GM23338 (cell line): ENCODE measurements around the gene SYPL2. TPM values are rescaled to one million over a fixed set of nuclear protein-coding genes. Genes with fewer than 3 reads are reported as not detected.

Experiments
- ATAC-seq: fragments of 200-7000 bp; cut with Tn5 transposase; 3 replicates; pipeline ENCODE4 v1.9.1; 2020
- DNase-seq: peaks from one replicate; pipeline ENCODE4 v3.0.0-alpha.2; 2015; ENCODE audit warnings: low spot score
- H2AFZ ChIP-seq: fragments of 200-600 bp; sonication (generic); 2 replicates; pipeline ENCODE4 v1.8.0; 2016; ENCODE audit warnings: antibody characterized with exemption, mild to moderate bottlenecking, moderate library complexity
- H3F3A ChIP-seq: fragments of 200-600 bp; sonication (generic); replicated peaks from 2 replicates; pipeline ENCODE4 v1.8.0; 2017; ENCODE audit warnings: antibody characterized with exemption, mixed run types, low read depth
- H3K27ac ChIP-seq: fragments of 200-600 bp; sonication (generic); 2 replicates; pipeline ENCODE4 v1.6.1; 2016; ENCODE audit warnings: low read depth
- H3K27me3 ChIP-seq: fragments of 200-600 bp; sonication (generic); 2 replicates; pipeline ENCODE4 v1.8.0; 2016; ENCODE audit warnings: mild to moderate bottlenecking, mixed run types, moderate library complexity; ENCODE audit not compliant: insufficient read depth
- H3K36me3 ChIP-seq: fragments of 200-600 bp; sonication (generic); 2 replicates; pipeline ENCODE4 v1.8.0; 2016; ENCODE audit warnings: mild to moderate bottlenecking; ENCODE audit not compliant: insufficient read depth
- H3K4me1 ChIP-seq: fragments of 200-600 bp; sonication (generic); 2 replicates; pipeline ENCODE4 v1.8.0; 2016; ENCODE audit warnings: mild to moderate bottlenecking, moderate library complexity; ENCODE audit not compliant: insufficient read depth
- H3K4me2 ChIP-seq: fragments of 200-600 bp; sonication (generic); 2 replicates; pipeline ENCODE4 v1.7.1; 2017; ENCODE audit warnings: mixed run types
- H3K4me3 ChIP-seq: fragments of 200-600 bp; sonication (generic); 2 replicates; pipeline ENCODE4 v1.6.1; 2016; ENCODE audit warnings: mixed run types
- H3K79me2 ChIP-seq: fragments of 200-600 bp; sonication (generic); replicated peaks from 2 replicates; pipeline ENCODE4 v1.8.0; 2017; ENCODE audit warnings: mild to moderate bottlenecking; ENCODE audit not compliant: insufficient read depth
- H3K9me2 ChIP-seq: fragments of 200-600 bp; sonication (generic); 2 replicates; pipeline ENCODE4 v1.8.0; 2017; ENCODE audit not compliant: insufficient read depth
- H4K20me1 ChIP-seq: fragments of 200-600 bp; sonication (generic); replicated peaks from 2 replicates; pipeline ENCODE4 v1.8.0; 2017; ENCODE audit warnings: mild to moderate bottlenecking; ENCODE audit not compliant: insufficient read depth
- H3K27ac Mint-ChIP-seq: 2 replicates; pipeline ENCODE4 v1.8.0; 2020; ENCODE audit warnings: inconsistent platforms, mild to moderate bottlenecking, moderate library complexity, mixed read lengths
- H3K27me3 Mint-ChIP-seq: 3 replicates; pipeline ENCODE4 v1.8.0; 2022; ENCODE audit warnings: low read depth, mild to moderate bottlenecking, moderate library complexity, mixed read lengths, inconsistent platforms; ENCODE audit not compliant: insufficient read depth, poor library complexity
- H3K36me3 Mint-ChIP-seq: 3 replicates; pipeline ENCODE4 v1.8.0; 2021; ENCODE audit warnings: low read depth, mild to moderate bottlenecking, inconsistent platforms, moderate library complexity, mixed read lengths
- H3K4me1 Mint-ChIP-seq: 3 replicates; pipeline ENCODE4 v1.8.0; 2020; ENCODE audit warnings: mild to moderate bottlenecking, inconsistent platforms, mixed read lengths
- H3K4me3 Mint-ChIP-seq: 3 replicates; pipeline ENCODE4 v1.8.0; 2021; ENCODE audit warnings: moderate library complexity, mild to moderate bottlenecking, inconsistent platforms, mixed read lengths
- H3K9me3 Mint-ChIP-seq: 3 replicates; pipeline ENCODE4 v1.8.0; 2020; ENCODE audit warnings: moderate library complexity, mild to moderate bottlenecking, inconsistent platforms, mixed read lengths
- CREB1 ChIP-seq: fragments of 250-450 bp; sonication (Bioruptor Pico); IDR thresholded peaks from 2 replicates; pipeline ENCODE4 v1.5.0; 2020; ENCODE audit warnings: low read depth, mild to moderate bottlenecking, moderate library complexity
- CTCF ChIP-seq, 2 experiments: fragments of 200-600 bp in 1 of 2; sonication (generic) in 1 of 2; conservative IDR thresholded peaks; 2 replicates each; pipeline versions ENCODE4 v1.5.1 to v1.6.1; 2016 to 2017; ENCODE audit warnings: antibody characterized with exemption in 2 of 2, low read depth in 2 of 2, mild to moderate bottlenecking in 2 of 2, moderate library complexity in 1 of 2
- EZH2 ChIP-seq: fragments of 200-600 bp; sonication (generic); IDR thresholded peaks from one replicate; pipeline ENCODE4 v1.8.0; 2017; ENCODE audit warnings: antibody characterized with exemption, mild to moderate bottlenecking, low read depth; ENCODE audit not compliant: unreplicated experiment
- EZH2phosphoT487 ChIP-seq: fragments of 200-600 bp; sonication (generic); IDR thresholded peaks from one replicate; pipeline ENCODE4 v1.8.1; 2018; ENCODE audit warnings: antibody characterized with exemption; ENCODE audit not compliant: unreplicated experiment
- JUNB ChIP-seq: IDR thresholded peaks from one replicate; pipeline ENCODE4 v1.6.1; 2016; ENCODE audit warnings: antibody characterized with exemption; ENCODE audit not compliant: unreplicated experiment
- NANOG ChIP-seq: IDR thresholded peaks from 2 replicates; pipeline ENCODE4 v1.6.1; 2016; ENCODE audit warnings: antibody characterized with exemption, borderline replicate concordance
- POLR2AphosphoS5 ChIP-seq: IDR thresholded peaks from 2 replicates; pipeline ENCODE4 v1.6.1; 2016; ENCODE audit warnings: antibody characterized with exemption, low read depth
- REST ChIP-seq: IDR thresholded peaks from one replicate; pipeline ENCODE4 v1.6.1; 2018; ENCODE audit warnings: antibody characterized with exemption; ENCODE audit not compliant: unreplicated experiment
- STAT1 ChIP-seq: IDR thresholded peaks from one replicate; pipeline ENCODE4 v1.6.1; 2016; ENCODE audit warnings: antibody characterized with exemption; ENCODE audit not compliant: unreplicated experiment
- ZNF114 ChIP-seq: fragments of 250-450 bp; sonication (Bioruptor Pico); IDR thresholded peaks from 2 replicates; pipeline ENCODE4 v1.5.0; 2020; ENCODE audit warnings: mild to moderate bottlenecking, moderate library complexity
- ZNF331 ChIP-seq: fragments of 250-450 bp; sonication (Bioruptor Pico); IDR thresholded peaks from 2 replicates; pipeline ENCODE4 v1.5.0; 2020; ENCODE audit warnings: low read depth, mild to moderate bottlenecking, moderate library complexity
- ZNF462 ChIP-seq: fragments of 250-450 bp; sonication (Bioruptor Pico); IDR thresholded peaks from 2 replicates; pipeline ENCODE4 v1.5.0; 2020; ENCODE audit warnings: mild to moderate bottlenecking, moderate library complexity
- polyA plus RNA-seq: library from polyadenylated mRNA; unstranded; fragments of >200 nt; fragmentation: Nextera tagmentation; extraction: Ambion mirVana; gene quantifications from 2 replicates; pipeline ENCODE4 v1.2.1, GENCODE V29; 2016
- total RNA-seq: library from RNA; depleted of rRNA; stranded (reverse); fragments of >200 nt; shearing (Covaris generic); gene quantifications from 2 replicates; pipeline ENCODE4 v1.2.3, GENCODE V29; 2014
- TF ChIP-seq, protein P1 (sequence below): IDR thresholded peaks from 2 replicates; pipeline ENCODE4 v1.6.1; 2016; ENCODE audit warnings: antibody characterized with exemption

The SYPL2 gene
- total and polyA plus RNA-seq, 2 experiments from 2014 or later: 0.40 to 0.49 TPM

- H3K4me3 Mint-ChIP-seq: peak overlapping the region; percentile 83
- peak overlapping the region; percentile 91 for H3K4me3 ChIP-seq
- ATAC-seq (no peak), DNase-seq (no peak)
- no peaks in the 10 kb centered on the region for H3K36me3 ChIP-seq
- H3K9me3 Mint-ChIP-seq: no peaks in the 10 kb centered on the region
- H3K36me3 Mint-ChIP-seq: no peaks in the 10 kb centered on the region; the same call in 2 of the 3 replicates
- H3K4me1 ChIP-seq: peaks cover 7% of the 10 kb centered on the region; the same call in 1 of the 2 replicates
- no peak overlapping the region for H3K27ac Mint-ChIP-seq
- H3K27me3 Mint-ChIP-seq: peaks cover 12% of the 10 kb centered on the region
- no peaks in the 10 kb centered on the region; the same call in 1 of the 2 replicates for H3K9me2 ChIP-seq
- no peak overlapping the region for H3K27ac ChIP-seq
- no peaks in the 10 kb centered on the region for H3F3A ChIP-seq
- no peak for TF ChIP-seq POLR2AphosphoS5
- TF ChIP-seq REST: no peak
- no peak for TF ChIP-seq CREB1 (CRISPR knock-in tag)
- TF ChIP-seq, protein P1, sequence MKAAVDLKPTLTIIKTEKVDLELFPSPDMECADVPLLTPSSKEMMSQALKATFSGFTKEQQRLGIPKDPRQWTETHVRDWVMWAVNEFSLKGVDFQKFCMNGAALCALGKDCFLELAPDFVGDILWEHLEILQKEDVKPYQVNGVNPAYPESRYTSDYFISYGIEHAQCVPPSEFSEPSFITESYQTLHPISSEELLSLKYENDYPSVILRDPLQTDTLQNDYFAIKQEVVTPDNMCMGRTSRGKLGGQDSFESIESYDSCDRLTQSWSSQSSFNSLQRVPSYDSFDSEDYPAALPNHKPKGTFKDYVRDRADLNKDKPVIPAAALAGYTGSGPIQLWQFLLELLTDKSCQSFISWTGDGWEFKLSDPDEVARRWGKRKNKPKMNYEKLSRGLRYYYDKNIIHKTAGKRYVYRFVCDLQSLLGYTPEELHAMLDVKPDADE: no peak
- no peak for TF ChIP-seq EZH2
- TF ChIP-seq CTCF (conservative IDR thresholded peaks at IDR 0.05; ENCODE audit: low read depth in 2 of 2): no peak
- TF ChIP-seq ZNF331 (CRISPR knock-in tag): no peak
- no peak for TF ChIP-seq JUNB
- no peak for TF ChIP-seq EZH2phosphoT487
- TF ChIP-seq NANOG: no peak
- no peak for TF ChIP-seq ZNF114 (CRISPR knock-in tag)
- no peak for TF ChIP-seq STAT1
- TF ChIP-seq ZNF462: no peak
- peaks cover 11% of the 10 kb centered on the region for H3K4me1 Mint-ChIP-seq
- H2AFZ ChIP-seq: peak overlapping the region; percentile 89; the same call in 1 of the 2 replicates
- no peaks in the 10 kb centered on the region for H4K20me1 ChIP-seq
- peaks cover 36% of the 10 kb centered on the region for H3K27me3 ChIP-seq
- H3K79me2 ChIP-seq: no peaks in the 10 kb centered on the region
- peak overlapping the region; percentile 86 for H3K4me2 ChIP-seq
Observed at GRCh38 chr1:109508873-109509175, 42.5 kb downstream of the SYPL2 start.
